Measurements from ENCODE around the gene NDUFS7.

NDUFS7 gene

DNA sequence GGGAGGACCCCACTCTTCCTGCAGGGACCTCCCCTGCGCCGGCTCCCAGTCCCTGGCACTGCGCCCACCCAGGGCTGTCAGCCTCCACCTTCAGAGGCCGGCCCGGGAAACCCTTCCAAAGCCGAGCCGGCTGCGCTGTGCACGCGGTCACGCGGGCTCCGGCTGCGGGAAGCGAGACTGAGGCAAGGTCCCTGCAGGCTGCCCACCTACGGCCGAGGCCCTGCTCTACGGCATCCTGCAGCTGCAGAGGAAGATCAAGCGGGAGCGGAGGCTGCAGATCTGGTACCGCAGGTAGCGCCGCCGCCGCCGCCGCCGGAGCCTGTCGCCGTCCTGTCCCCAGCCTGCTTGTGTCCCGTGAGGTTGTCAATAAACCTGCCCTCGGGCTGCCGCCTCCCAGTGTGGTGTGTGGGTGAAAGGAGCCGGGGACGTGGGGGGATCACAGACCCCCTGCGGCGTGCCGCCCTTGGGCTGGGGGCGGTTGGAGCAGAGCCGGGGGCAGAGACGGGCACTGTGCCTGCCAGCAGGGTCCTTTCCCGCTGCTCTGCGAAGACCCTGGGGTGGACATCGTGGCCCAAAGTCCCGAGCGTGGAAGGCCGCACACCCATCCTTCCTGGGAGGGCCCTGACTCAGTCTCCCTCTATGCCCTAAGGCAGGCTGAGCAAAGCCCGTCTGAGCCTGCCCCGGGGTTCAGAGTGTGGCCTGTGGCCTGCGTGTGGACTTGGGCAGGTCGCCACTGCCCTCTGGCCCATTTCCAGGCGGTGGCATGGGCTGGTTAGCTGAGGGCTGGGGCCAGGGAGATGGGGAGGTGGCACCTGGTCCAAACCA is 11.7 kb downstream of the NDUFS7 start:
- H3K4me3 ChIP-seq (ENCODE audit: control insufficient read depth, low read depth, low read length) = no peak overlapping the region
- no peak for DNase-seq (ENCODE audit: low read depth)
- TF ChIP-seq, protein P1, sequence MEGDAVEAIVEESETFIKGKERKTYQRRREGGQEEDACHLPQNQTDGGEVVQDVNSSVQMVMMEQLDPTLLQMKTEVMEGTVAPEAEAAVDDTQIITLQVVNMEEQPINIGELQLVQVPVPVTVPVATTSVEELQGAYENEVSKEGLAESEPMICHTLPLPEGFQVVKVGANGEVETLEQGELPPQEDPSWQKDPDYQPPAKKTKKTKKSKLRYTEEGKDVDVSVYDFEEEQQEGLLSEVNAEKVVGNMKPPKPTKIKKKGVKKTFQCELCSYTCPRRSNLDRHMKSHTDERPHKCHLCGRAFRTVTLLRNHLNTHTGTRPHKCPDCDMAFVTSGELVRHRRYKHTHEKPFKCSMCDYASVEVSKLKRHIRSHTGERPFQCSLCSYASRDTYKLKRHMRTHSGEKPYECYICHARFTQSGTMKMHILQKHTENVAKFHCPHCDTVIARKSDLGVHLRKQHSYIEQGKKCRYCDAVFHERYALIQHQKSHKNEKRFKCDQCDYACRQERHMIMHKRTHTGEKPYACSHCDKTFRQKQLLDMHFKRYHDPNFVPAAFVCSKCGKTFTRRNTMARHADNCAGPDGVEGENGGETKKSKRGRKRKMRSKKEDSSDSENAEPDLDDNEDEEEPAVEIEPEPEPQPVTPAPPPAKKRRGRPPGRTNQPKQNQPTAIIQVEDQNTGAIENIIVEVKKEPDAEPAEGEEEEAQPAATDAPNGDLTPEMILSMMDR (IDR thresholded peaks at IDR 0.05; ENCODE audit: control insufficient read depth, insufficient read depth, low read depth, low read length, missing control alignments) = no peak

DNA sequence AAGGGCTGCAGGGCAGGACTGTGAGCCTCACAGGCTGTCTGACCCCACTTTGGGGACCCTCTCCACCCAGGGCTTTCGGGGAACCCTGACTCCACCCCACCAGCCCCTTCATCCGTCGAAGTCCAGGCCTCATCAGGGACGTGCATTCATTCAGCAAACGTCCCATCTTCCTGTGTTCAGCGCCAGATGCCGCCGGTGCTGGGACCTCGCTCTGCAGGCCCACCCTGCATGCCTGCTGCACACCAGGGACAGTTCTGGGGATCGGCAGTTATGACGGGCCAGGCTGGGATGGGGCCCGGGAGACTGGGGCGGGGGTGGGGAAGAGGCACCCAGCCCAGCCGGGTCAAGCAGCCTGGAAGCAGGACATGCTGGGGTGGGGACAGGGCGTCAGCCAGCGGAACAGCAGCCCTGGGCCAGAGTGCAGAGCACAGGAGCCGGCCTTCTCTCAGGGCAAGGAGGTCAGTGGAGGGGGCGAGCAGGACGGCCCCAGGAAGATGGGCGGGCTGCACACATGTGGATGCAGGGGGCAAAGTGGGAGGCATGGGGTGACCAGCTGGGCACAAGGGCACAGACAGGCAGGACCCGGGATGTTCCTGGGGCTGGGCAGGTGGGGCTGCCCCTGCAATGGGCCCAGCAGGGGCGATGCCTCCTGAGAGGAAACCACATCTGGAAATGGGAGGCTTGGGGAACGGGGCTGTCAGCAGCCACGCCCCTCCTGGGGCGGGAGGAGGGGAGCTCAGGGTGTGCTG is 12.5 kb downstream of the NDUFS7 start:
- H3K4me3 ChIP-seq (ENCODE audit: control insufficient read depth, low read depth, low read length) = no peak overlapping the region
- TF ChIP-seq, protein P1 (IDR thresholded peaks at IDR 0.05; ENCODE audit: control insufficient read depth, insufficient read depth, low read depth, low read length, missing control alignments) = no peak
- DNase-seq (ENCODE audit: low read depth) = no peak

DNA sequence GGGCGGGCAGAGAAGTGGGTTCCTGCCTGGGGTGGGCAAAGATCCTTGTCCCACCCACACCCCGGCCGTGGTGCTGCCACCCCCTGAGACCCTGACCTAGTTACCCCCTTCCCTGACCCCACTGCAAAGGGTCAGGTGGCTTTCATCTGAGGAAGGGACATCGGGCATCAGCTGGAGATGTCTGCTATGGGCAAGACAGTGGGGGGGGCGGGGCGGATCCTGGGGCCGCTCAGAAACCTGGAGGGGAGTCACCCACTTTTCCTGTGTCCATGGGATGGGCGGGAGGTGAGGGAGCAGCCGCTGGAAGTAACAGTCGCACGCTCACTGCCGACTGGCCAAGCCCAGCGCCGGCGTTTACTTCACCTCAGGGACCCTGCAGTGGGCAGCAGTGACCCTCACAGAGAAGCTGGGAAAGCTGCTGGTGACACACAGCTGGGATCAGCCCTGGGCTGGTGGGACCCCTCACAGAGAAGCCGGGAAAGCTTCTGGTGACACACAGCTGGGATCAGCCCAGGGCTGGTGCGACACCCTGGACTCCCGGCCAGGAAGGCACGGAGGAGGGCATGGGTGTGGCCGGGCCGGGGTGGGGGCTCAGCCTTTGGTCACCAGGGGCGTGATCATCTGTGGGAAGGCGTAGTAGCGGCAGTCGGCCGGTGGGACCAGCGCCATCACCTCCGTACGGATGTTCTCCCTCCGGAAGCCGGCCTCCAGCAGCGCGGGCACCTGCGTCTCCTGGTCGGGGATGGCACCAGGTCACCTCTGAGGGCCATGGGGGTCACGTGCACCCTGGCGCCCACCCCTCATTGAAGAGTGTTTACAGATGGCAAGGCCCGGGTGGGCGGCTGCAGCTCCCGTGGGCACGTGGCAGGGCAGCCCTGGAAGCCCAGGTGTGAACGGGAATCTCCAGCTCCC is 13.3 kb downstream of the NDUFS7 start:
- TF ChIP-seq, protein P1 (IDR thresholded peaks at IDR 0.05; ENCODE audit: control insufficient read depth, insufficient read depth, low read depth, low read length, missing control alignments) = no peak
- no peak for DNase-seq (ENCODE audit: low read depth)

DNA sequence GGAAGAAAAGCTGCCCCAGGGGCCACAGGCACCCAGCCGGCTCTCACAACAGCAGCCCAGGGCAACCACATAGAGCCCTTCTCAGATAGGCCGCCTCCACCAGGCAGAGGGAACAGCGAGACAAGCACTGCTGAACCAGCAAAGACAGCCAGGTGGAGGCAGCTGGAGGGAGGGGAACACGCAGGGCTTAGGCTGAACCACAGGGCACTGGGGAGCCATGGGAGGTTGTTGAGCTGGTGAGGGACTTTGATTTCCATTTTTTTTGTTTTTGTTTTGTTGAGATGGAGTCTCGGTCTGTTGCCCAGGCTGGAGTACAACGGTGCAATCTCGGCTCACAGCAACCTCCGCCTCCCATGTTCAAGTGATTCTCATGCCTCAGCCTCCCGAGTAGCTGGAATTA is 14.1 kb downstream of the NDUFS7 start:
- DNase-seq (ENCODE audit: low read depth) = no peak
- H3K4me3 ChIP-seq (ENCODE audit: control insufficient read depth, low read depth, low read length) = no peak overlapping the region
- TF ChIP-seq, protein P1 (IDR thresholded peaks at IDR 0.05; ENCODE audit: control insufficient read depth, insufficient read depth, low read depth, low read length, missing control alignments) = no peak

More for the DNA sequence above, 13.3 kb downstream of the NDUFS7 start:
- no peak overlapping the region for H3K4me3 ChIP-seq (ENCODE audit: control insufficient read depth, low read depth, low read length)

DNA sequence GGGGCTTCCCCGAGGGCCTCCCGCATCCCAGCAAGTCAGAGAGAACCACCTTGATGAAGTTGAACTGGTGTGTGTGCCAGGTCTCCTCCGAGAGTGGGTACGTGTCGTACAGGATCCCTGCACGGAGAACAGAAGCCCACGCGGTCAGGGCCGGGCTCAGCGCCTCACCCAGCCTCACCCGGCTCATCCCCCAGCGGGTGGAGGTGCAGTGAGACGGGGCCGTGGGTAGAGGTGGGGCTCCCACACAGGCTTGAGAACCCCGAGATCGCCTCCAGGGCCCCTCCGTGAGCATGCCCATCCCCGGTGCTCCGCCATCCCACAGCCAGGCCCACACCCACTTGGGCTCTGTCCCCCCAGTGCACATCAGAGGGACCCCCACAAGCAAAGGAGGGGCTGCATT is 15.4 kb downstream of the NDUFS7 start:
- no peak for DNase-seq (ENCODE audit: low read depth)
- no peak overlapping the region for H3K4me3 ChIP-seq (ENCODE audit: control insufficient read depth, low read depth, low read length)
- TF ChIP-seq, protein P1 (IDR thresholded peaks at IDR 0.05; ENCODE audit: control insufficient read depth, insufficient read depth, low read depth, low read length, missing control alignments) = no peak

DNA sequence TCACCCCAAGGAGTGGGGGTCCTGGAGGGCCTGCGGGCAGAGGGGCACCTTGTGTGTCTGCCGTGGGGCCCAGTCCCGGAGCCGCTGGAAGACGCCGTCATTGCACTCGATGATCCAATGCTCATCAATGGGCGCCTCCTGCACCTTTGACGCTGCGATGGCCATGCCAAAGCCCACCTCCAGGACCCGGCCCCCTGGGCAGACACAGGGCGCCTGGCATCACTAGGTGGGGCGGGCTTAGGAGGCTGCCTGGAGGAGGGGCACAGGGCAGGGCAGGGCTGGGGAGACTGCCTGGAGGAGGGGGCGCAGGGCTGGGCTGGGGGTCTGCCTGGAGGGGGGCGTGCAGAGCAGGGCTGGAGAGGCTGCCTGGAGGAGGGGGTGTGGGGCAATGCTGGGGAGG is 16.0 kb downstream of the NDUFS7 start:
- no peak overlapping the region for H3K4me3 ChIP-seq (ENCODE audit: control insufficient read depth, low read depth, low read length)
- TF ChIP-seq, protein P1 (IDR thresholded peaks at IDR 0.05; ENCODE audit: control insufficient read depth, insufficient read depth, low read depth, low read length, missing control alignments) = no peak
- no peak for DNase-seq (ENCODE audit: low read depth)

Measured in AG09309 (cell line).